HG02798 (cell line): Measurements from ENCODE around the gene PARVA.

Source experiments
- ATAC-seq: cut with Tn5 transposase; IDR thresholded peaks from one replicate; pipeline ENCODE4 v1.9.1; 2021; ENCODE audit warnings: mild to moderate bottlenecking; ENCODE audit not compliant: unreplicated experiment, poor library complexity

The PARVA gene

GRCh38 chr11:12429155-12429554, 51.8 kb downstream of the PARVA start:
- ATAC-seq = no peak

GRCh38 chr11:12430351-12430750, 53.0 kb downstream of the PARVA start:
- no peak for ATAC-seq

- ATAC-seq = no peak
Measured at GRCh38 chr11:12430954-12431595, 53.7 kb downstream of the PARVA start.

- no peak for ATAC-seq
Measured at GRCh38 chr11:12432507-12432906, 55.1 kb downstream of the PARVA start.

GRCh38 chr11:12433121-12433520, 55.8 kb downstream of the PARVA start:
- no peak for ATAC-seq

- ATAC-seq = no peak
Measured at GRCh38 chr11:12433571-12434324, 56.4 kb downstream of the PARVA start.

- no peak for ATAC-seq
Measured at GRCh38 chr11:12434325-12434654, 56.9 kb downstream of the PARVA start.

GRCh38 chr11:12435264-12435663, 57.9 kb downstream of the PARVA start:
- no peak for ATAC-seq

- no peak for ATAC-seq
Measured at GRCh38 chr11:12436266-12436665, 58.9 kb downstream of the PARVA start.

GRCh38 chr11:12438291-12438690, 60.9 kb downstream of the PARVA start:
- ATAC-seq = no peak

- no peak for ATAC-seq
Measured at GRCh38 chr11:12439615-12440014, 62.2 kb downstream of the PARVA start.

GRCh38 chr11:12440565-12440964, 63.2 kb downstream of the PARVA start:
- no peak for ATAC-seq

GRCh38 chr11:12441231-12441861, 64.0 kb downstream of the PARVA start:
- no peak for ATAC-seq

- no peak for ATAC-seq
Measured at GRCh38 chr11:12444601-12445000, 67.2 kb downstream of the PARVA start.

- ATAC-seq = no peak
Measured at GRCh38 chr11:12445001-12445400, 67.6 kb downstream of the PARVA start.

- no peak for ATAC-seq
Measured at GRCh38 chr11:12446863-12447262, 69.5 kb downstream of the PARVA start.

- no peak for ATAC-seq
Measured at GRCh38 chr11:12448131-12448939, 71.0 kb downstream of the PARVA start.

GRCh38 chr11:12449961-12450715, 72.8 kb downstream of the PARVA start:
- no peak for ATAC-seq

- ATAC-seq = no peak
Measured at GRCh38 chr11:12451179-12451814, 73.9 kb downstream of the PARVA start.

- no peak for ATAC-seq
Measured at GRCh38 chr11:12453243-12453642, 75.9 kb downstream of the PARVA start.
